NB4 (cell line): ENCODE measurements around the gene CTSA.
A peak's percentile ranks its signal among the peaks of the same experiment; 100 is the strongest.

Source experiments
- DNase-seq: peaks from one replicate; pipeline ENCODE4 v3.0.0; 2010; ENCODE audit warnings: low read depth
- H3K4me3 ChIP-seq: one replicate; pipeline ENCODE4 v1.5.1; 2011; ENCODE audit warnings: mild to moderate bottlenecking, low read depth, low read length, moderate library complexity
- MYC ChIP-seq: IDR thresholded peaks from 2 replicates; pipeline ENCODE4 v1.6.1; 2011; ENCODE audit warnings: low read depth, low read length
- POLR2A ChIP-seq: IDR thresholded peaks from 2 replicates; pipeline ENCODE4 v1.6.1; 2011; ENCODE audit warnings: mild to moderate bottlenecking; ENCODE audit not compliant: insufficient read length; ENCODE audit errors: extremely low read depth
- TF ChIP-seq, protein P1 (sequence below): IDR thresholded peaks from one replicate; pipeline ENCODE4 v1.5.1; 2012; ENCODE audit warnings: low read depth, low read length
- TF ChIP-seq, protein P2 (sequence below): IDR thresholded peaks from 2 replicates; pipeline ENCODE4 v1.6.1; 2011; ENCODE audit warnings: low read depth, low read length

Gene CTSA

DNA sequence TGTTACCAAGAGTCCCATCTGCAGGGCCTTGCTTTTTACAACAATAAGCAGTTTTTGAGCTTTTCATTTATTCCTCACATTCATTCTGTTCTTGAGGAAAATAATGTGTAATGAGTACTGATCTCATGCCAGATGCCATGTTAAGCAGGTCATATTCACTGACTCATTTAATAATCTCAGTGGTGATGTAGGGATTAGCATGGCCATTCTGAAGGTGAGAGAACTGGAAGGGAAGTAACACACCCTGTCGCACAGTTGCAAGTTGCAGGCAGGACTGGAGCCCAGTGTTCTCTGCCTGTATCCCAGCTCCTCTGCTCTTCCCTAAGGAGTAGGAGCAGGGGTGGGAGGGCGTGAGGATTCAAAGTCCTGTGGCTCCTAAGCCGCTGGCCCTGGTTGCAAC is 48.9 kb downstream of the CTSA start:
- DNase-seq = no peak
- H3K4me3 ChIP-seq = no peak overlapping the region
- TF ChIP-seq, protein P1, sequence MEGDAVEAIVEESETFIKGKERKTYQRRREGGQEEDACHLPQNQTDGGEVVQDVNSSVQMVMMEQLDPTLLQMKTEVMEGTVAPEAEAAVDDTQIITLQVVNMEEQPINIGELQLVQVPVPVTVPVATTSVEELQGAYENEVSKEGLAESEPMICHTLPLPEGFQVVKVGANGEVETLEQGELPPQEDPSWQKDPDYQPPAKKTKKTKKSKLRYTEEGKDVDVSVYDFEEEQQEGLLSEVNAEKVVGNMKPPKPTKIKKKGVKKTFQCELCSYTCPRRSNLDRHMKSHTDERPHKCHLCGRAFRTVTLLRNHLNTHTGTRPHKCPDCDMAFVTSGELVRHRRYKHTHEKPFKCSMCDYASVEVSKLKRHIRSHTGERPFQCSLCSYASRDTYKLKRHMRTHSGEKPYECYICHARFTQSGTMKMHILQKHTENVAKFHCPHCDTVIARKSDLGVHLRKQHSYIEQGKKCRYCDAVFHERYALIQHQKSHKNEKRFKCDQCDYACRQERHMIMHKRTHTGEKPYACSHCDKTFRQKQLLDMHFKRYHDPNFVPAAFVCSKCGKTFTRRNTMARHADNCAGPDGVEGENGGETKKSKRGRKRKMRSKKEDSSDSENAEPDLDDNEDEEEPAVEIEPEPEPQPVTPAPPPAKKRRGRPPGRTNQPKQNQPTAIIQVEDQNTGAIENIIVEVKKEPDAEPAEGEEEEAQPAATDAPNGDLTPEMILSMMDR = no peak
- TF ChIP-seq, protein P2, sequence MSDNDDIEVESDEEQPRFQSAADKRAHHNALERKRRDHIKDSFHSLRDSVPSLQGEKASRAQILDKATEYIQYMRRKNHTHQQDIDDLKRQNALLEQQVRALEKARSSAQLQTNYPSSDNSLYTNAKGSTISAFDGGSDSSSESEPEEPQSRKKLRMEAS = no peak
- TF ChIP-seq POLR2A (no peak), MYC (no peak)

DNA sequence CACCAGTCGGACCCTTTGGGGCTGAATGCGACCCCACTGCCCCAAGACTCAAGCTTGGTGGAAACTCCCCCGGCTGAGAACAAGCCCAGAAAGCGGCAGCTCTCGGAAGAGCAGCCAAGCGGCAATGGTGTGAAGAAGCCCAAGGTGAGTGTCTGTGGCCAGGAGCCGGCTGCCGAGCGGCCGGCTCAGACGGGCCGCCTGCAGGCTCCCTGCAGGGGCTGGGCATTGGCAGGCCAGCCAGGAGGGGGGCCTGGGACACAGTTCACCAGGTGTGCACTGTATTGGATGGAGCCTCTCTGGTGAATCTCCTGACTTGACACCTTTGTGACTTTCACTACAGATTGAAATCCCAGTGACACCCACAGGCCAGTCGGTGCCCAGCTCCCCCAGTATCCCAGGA is 49.3 kb downstream of the CTSA start:
- H3K4me3 ChIP-seq = no peak overlapping the region
- no peak for DNase-seq
- no peak for TF ChIP-seq MYC
- TF ChIP-seq, protein P2 = no peak
- no peak for TF ChIP-seq POLR2A
- TF ChIP-seq, protein P1 = no peak

DNA sequence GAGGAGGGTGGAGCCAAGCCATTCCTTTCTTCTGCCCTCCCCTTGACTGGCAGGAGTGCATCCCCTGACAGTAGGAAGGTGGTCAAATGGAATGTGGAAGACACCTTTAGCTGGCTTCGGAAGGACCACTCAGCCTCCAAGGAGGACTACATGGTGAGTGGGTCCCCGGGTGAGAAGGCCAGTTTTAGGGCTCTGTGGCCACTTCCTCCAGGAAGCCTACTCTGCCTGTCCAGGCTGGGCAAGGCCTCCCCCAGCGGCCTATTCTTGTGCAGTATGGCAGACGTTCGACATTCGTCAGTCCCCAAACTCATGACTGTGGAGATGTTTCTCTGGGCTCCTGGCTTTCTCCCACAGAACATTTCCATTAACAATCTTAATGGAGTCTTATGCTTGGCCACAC is 52.5 kb downstream of the CTSA start:
- no peak overlapping the region for H3K4me3 ChIP-seq
- no peak for DNase-seq
- TF ChIP-seq, protein P2 = no peak
- no peak for TF ChIP-seq POLR2A
- no peak for TF ChIP-seq MYC
- TF ChIP-seq, protein P1 = no peak

DNA sequence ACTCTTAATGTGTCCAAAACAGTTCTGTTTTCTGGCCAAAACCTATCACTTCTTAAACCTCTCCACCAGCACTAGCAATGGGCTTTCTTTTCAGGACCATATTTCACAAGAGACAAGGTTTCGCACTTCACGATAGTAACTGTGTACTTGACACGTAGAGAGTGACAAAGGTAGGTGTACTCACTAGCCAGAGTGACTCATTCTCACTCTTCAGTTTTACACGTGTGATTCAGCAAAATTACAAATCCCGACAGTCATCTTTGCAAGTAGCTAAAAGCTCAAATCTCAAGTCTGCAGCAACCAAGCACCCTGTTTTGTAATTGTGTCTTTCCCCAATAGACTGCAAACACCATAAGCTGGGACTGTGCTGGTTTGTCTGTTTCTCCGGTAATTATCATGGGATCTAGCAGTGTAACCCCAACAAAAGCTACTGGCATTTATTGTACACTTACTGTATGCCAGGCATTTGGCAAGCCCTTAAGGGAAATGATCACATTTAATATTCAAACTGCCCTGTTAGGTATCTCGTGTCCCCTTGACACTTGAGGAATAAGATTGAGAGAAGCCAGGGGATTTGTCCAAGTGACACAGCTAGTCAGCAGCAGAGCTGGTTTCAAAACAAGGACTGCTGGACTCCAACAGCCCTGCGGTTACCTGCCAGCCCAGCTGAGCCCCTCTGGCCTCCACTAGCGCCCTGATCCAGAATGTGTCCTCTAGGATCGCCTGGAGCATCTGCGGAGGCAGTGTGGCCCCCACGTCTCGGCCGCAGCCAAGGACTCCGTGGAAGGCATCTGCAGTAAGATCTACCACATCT is 53.2 kb downstream of the CTSA start:
- TF ChIP-seq, protein P2 = peak; percentile 69
- TF ChIP-seq MYC = no peak
- peak; percentile 83 for DNase-seq
- no peak overlapping the region for H3K4me3 ChIP-seq

DNA sequence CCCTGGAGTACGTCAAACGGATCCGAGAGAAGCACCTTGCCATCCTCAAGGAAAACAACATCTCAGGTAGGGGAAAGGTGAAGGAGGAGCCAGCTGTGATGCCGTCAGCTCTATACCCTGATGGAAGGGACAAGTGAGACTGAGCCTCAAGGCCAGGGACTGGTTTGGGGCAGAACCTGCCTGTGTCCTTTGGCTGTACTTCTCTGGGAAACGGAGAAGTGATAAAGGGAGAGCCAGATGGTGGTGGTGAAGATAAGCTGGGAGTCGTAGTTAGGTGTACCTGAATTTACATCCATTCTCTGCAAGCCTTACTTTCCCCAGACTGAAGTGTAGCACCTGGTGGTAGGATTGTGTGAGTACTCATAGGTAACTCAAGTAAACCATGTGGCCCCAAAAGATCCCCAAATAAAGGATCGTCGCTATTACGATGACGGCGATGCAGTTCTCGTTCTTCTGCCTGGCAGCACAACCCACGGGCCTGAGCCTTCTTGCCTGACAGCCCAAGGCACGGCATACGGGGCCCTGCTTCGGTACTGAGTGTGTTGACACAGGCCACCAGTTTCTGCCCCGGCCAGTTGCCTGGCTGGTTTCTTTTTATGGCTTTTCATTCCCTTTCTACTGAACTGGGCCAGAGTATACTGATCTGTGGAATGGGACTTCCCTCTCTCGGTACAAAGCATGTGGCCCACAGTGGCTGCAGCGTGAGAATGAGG is 54.0 kb downstream of the CTSA start:
- TF ChIP-seq MYC (no peak), POLR2A (no peak)
- TF ChIP-seq, protein P1 = no peak
- TF ChIP-seq, protein P2 = no peak
- no peak overlapping the region for H3K4me3 ChIP-seq
- DNase-seq = no peak

DNA sequence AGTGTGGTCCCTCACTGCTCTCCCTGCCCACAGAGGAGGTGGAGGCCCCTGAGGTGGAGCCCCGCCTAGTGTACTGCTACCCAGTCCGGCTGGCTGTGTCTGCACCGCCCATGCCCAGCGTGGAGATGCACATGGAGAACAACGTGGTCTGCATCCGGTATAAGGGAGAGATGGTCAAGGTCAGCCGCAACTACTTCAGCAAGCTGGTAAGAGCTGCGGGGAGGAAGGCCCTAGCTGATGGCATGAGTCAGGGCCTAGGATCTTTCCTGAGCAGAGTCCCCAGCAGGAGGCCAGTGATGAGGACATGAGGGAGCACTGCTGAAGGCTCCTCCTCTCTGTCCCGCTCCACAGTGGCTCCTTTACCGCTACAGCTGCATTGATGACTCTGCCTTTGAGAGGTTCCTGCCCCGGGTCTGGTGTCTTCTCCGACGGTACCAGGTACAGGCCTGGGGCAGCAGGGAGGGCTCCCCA is 54.6 kb downstream of the CTSA start:
- TF ChIP-seq POLR2A (peak; percentile 20), MYC (peak; percentile 99)
- TF ChIP-seq, protein P2 = peak; percentile 98
- TF ChIP-seq, protein P1 = no peak
- H3K4me3 ChIP-seq = peak overlapping the region; percentile 42
- peak; percentile 97 for DNase-seq
